ENCODE results near the gene LRP1.

Gene LRP1

DNA sequence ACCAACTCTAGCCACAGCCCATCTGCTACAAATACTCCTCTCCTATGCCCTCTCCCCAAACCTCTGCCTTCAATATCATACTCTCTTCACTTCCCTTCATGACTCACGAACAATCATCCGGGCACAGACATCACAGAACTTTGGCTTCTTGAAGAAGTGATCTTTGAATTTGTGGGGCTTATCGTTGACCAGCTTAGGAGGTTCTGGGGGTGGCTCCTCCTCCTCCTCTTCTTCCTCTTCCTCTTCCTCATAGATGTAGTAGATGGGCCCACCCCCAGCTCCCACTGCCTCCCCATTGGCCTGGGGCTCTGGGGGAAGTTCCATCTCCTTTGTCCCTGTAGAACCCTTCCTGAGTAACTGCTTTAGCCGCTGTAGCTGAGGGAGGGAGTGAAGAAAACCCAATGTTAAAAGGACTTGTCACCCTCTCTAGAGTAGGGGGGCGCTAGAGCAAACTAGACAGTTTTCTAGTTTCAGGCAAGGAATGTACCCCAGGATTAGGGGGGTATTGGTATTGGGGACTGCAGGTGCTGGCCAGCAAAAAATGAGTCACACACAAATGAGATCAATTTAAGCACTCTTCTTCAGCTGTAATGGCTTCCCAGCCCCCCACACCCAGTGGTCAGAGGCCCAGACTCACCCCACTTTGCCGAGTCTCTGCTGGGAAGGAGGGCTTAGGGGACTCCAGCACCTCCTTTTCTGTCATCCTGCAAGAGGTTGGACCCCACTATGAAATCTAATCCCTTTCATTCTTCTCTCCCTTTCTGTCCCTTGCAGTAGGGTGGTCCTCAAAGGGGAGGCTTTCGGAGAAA lies 120.9 kb downstream of the LRP1 start:
- Histone ChIP-seq H3K4me3 (ENCODE audit: low read length in 2 of 2) (no peak overlapping the region), H3K36me3 (ENCODE audit: control insufficient read depth in 2 of 2, insufficient read depth in 2 of 2, low read length in 2 of 2) (peaks cover 0 to 2% of the 10 kb centered on the region in 2 donors), H3K9me3 (ENCODE audit: control insufficient read depth in 2 of 2, low read length in 2 of 2) (no peaks in the 10 kb centered on the region), H3K27me3 (ENCODE audit: control insufficient read depth in 2 of 2, insufficient read depth in 2 of 2, low read length in 2 of 2) (peaks cover 0 to 2% of the 10 kb centered on the region in 2 donors), H3K9ac (ENCODE audit: low read depth in 1 of 2, low read length in 2 of 2) (no peak overlapping the region), H3K27ac (ENCODE audit: low read depth in 2 of 2, low read length in 2 of 2) (no peak overlapping the region), H3K4me1 (ENCODE audit: control insufficient read depth in 2 of 2, insufficient read depth in 2 of 2, low read length in 2 of 2) (no peaks in the 10 kb centered on the region)

DNA sequence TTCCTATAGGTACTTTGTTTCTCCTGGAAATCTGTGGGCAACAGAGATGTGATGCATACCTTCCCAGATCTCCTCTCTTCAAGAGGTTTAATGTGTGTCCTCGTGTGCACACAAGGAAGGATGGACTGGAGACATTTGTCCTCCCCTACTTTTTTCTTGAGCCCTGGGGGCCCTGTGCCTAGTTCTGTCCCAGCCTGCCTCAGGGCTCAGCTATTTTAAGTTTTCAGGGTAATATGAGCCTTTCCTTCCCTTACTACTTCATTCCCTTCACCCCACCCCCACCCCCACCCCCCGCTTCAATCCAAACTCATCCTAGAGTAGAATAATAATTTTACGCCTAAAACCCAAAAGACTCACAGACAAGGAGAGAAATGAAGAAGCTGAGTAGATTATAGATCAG lies 122.3 kb downstream of the LRP1 start:
- Histone ChIP-seq H3K9ac (ENCODE audit: low read depth in 1 of 2, low read length in 2 of 2) (no peak overlapping the region), H3K4me3 (ENCODE audit: low read length in 2 of 2) (no peak overlapping the region), H3K27ac (ENCODE audit: low read depth in 2 of 2, low read length in 2 of 2) (no peak overlapping the region), H3K27me3 (ENCODE audit: control insufficient read depth in 2 of 2, insufficient read depth in 2 of 2, low read length in 2 of 2) (no peaks in the 10 kb centered on the region), H3K4me1 (ENCODE audit: control insufficient read depth in 2 of 2, insufficient read depth in 2 of 2, low read length in 2 of 2) (no peaks in the 10 kb centered on the region), H3K36me3 (ENCODE audit: control insufficient read depth in 2 of 2, insufficient read depth in 2 of 2, low read length in 2 of 2) (peaks cover 6 to 10% of the 10 kb centered on the region in 2 donors), H3K9me3 (ENCODE audit: control insufficient read depth in 2 of 2, low read length in 2 of 2) (no peaks in the 10 kb centered on the region)

DNA sequence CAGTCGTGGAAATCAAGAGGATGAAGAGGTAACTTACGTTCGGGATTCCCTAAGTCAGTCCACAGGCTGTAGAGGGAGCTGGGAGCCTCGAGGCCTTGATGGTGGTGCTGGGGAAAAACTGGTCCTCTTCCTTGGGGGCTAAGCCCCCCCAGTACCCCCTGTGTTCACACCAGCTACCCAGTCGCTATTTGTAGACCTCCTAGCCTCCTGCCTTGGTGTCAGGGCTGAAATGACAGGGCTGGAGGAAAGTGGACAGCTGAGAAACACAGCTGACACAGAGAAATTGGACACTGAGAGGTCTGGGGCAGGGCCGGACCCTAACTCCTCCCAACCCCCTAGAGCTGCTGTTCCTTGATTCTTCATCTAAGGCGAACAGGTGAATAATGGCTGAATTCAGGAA lies 122.7 kb downstream of the LRP1 start, which contains the start of gene STAC3:
Gene STAC3, minus strand, starts transcription at position 232 of the 400 bp plus-strand sequence. CDS start 1,551 bp downstream, outside the sequence.
- no peaks in the 10 kb centered on the region for H3K27me3 ChIP-seq (ENCODE audit: control insufficient read depth in 2 of 2, insufficient read depth in 2 of 2, low read length in 2 of 2)

DNA sequence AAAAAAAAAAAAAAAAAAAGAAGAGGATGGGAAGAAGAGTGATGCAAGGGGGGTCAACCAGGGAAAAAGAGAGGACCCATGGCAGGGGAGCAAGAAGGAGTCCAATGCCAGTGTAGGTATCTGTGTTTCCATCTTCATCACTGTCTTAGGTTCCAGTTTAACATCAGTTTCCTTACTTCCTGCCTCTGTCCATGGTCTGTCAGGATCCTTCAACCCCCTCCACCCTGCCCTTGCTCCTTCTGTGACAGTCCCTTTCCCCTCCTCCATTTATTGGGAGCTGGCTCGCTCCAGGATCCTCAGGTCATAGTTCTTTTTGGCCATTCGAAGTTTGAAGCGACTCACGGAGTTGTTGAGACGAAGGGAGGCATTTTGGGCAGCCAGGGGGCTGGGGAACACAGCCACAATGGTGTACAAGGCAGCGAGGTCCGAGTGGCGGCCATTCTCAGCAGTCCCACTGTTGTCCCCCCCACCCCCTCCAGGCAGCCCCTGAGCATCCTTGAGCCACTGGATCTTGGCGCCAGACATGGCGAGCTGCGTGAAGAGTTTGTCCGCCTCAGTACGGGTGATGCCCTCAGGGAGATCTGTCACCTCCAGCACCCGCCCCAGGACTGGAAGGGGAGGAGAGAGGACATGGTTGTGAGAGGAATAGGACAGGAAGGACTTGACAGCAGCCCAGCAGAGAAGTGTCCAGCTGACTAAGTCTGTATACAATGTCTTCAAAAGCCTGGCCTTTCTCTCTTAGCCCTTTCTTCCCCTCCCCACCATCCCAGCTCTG lies 126.4 kb downstream of the LRP1 start:
- H3K9ac ChIP-seq (ENCODE audit: low read depth in 1 of 2, low read length in 2 of 2) = no peak overlapping the region
- no peak overlapping the region for H3K4me3 ChIP-seq (ENCODE audit: low read length in 2 of 2)
- no peak overlapping the region for H3K27ac ChIP-seq (ENCODE audit: low read depth in 2 of 2, low read length in 2 of 2)
- no peaks in the 10 kb centered on the region for H3K9me3 ChIP-seq (ENCODE audit: control insufficient read depth in 2 of 2, low read length in 2 of 2)
- H3K4me1 ChIP-seq (ENCODE audit: control insufficient read depth in 2 of 2, insufficient read depth in 2 of 2, low read length in 2 of 2) = no peaks in the 10 kb centered on the region
- peaks cover 40 to 45% of the 10 kb centered on the region in 2 donors for H3K36me3 ChIP-seq (ENCODE audit: control insufficient read depth in 2 of 2, insufficient read depth in 2 of 2, low read length in 2 of 2)
- H3K27me3 ChIP-seq (ENCODE audit: control insufficient read depth in 2 of 2, insufficient read depth in 2 of 2, low read length in 2 of 2) = no peaks in the 10 kb centered on the region

More for the DNA sequence above, 122.7 kb downstream of the LRP1 start, which contains the start of gene STAC3:
- Histone ChIP-seq H3K36me3 (ENCODE audit: control insufficient read depth in 2 of 2, insufficient read depth in 2 of 2, low read length in 2 of 2) (peaks cover 10 to 14% of the 10 kb centered on the region in 2 donors), H3K4me1 (ENCODE audit: control insufficient read depth in 2 of 2, insufficient read depth in 2 of 2, low read length in 2 of 2) (no peaks in the 10 kb centered on the region), H3K4me3 (ENCODE audit: low read length in 2 of 2) (no peak within 1 kb of the TSS), H3K9me3 (ENCODE audit: control insufficient read depth in 2 of 2, low read length in 2 of 2) (no peaks in the 10 kb centered on the region), H3K27ac (ENCODE audit: low read depth in 2 of 2, low read length in 2 of 2) (no peak within 1 kb of the TSS), H3K9ac (ENCODE audit: low read depth in 1 of 2, low read length in 2 of 2) (no peak within 1 kb of the TSS)

DNA sequence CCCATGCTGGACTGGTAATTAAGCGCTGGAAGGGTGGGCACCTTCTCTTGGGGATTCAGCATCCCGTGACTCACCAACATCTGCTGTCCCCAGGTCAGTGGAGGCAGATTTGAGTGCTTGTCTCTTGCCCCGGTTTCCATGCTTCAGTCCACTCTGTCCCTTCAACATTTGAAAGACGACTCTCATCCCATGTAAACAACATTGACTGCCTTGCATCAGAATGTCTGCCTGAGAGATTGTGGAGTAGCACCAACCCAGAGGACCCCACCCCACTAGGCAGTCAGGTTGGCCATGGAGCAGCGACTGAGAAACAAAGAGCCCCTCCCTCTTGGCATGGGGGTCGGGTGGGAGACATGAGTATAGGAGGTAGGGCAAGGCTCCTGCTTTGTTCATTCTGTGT lies 127.6 kb downstream of the LRP1 start:
- Histone ChIP-seq H3K4me3 (ENCODE audit: low read length in 2 of 2) (no peak overlapping the region), H3K4me1 (ENCODE audit: control insufficient read depth in 2 of 2, insufficient read depth in 2 of 2, low read length in 2 of 2) (no peaks in the 10 kb centered on the region), H3K9me3 (ENCODE audit: control insufficient read depth in 2 of 2, low read length in 2 of 2) (no peaks in the 10 kb centered on the region), H3K27ac (ENCODE audit: low read depth in 2 of 2, low read length in 2 of 2) (no peak overlapping the region), H3K36me3 (ENCODE audit: control insufficient read depth in 2 of 2, insufficient read depth in 2 of 2, low read length in 2 of 2) (peaks cover 50 to 56% of the 10 kb centered on the region in 2 donors), H3K27me3 (ENCODE audit: control insufficient read depth in 2 of 2, insufficient read depth in 2 of 2, low read length in 2 of 2) (no peaks in the 10 kb centered on the region), H3K9ac (ENCODE audit: low read depth in 1 of 2, low read length in 2 of 2) (no peak overlapping the region)

DNA sequence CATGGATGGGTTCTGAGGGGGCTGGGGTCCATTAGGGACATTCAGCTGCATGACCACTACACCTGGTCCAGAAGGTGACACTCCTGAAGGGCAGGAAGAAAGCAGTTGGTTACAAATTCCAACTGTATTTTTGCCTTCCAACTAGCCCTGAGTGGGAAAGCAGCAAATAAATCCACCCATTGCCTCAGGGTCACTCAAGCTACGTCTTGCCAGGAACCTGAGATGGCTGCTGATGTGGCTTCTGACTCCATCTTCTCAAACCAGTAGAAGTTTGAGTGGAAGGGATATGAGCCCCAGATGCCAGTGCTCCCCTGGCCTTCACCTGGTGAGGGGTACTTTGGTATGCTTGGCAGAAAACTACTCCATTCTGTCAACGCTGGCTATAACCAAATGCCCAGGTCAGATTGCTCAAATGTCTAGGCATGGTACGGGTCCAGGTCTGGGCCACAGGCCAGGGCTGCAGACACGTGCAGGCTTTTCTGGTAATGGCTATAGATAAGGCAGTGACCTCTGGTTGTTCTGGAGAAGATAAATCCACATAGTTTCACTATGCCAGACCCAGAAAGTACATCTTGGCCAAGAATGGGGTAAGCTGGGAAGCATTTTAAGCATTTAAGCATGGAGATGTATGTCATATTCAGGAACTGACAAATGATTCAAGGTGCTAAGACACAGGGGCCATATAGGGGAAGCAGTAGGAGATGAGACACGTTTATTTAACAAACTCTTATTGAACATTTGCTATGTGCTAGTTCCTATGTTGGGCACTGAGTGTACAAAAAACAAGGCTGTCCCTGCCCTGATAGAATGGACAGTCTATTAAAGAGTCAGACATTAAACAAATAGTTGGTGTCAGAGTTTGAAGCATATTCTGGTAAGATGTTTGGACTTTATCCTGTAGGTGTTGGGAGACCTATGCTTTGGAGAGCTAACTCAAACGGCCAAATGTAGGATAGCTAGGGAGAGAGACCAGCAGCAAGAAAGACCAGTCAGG lies 131.0 kb downstream of the LRP1 start:
- no peaks in the 10 kb centered on the region for H3K4me1 ChIP-seq (ENCODE audit: control insufficient read depth in 2 of 2, insufficient read depth in 2 of 2, low read length in 2 of 2)
- no peaks in the 10 kb centered on the region for H3K9me3 ChIP-seq (ENCODE audit: control insufficient read depth in 2 of 2, low read length in 2 of 2)
- H3K27ac ChIP-seq (ENCODE audit: low read depth in 2 of 2, low read length in 2 of 2) = no peak overlapping the region
- H3K9ac ChIP-seq (ENCODE audit: low read depth in 1 of 2, low read length in 2 of 2) = no peak overlapping the region
- no peak overlapping the region for H3K4me3 ChIP-seq (ENCODE audit: low read length in 2 of 2)
- H3K36me3 ChIP-seq (ENCODE audit: control insufficient read depth in 2 of 2, insufficient read depth in 2 of 2, low read length in 2 of 2) = peaks cover 57 to 66% of the 10 kb centered on the region in 2 donors
- H3K27me3 ChIP-seq (ENCODE audit: control insufficient read depth in 2 of 2, insufficient read depth in 2 of 2, low read length in 2 of 2) = no peaks in the 10 kb centered on the region

DNA sequence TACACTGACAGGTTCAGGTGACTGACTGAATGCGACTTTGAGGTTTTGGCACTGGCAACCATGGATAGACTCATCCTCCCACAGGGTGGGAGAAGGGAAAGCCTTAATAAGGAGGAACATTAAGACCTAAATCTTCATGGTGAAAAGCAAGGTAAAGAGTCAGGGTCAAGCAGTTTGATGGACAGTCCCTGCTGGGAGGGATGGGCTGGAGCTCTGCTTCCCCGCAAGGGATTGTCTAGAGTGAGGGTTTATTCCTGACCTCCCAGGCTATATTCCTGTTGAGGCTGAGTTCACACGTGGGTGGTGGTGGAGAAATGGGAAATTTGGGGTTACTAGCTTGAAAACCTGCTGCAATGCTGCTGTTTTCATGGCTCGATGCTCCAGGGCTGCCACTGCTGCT lies 132.1 kb downstream of the LRP1 start:
- Histone ChIP-seq H3K9ac (ENCODE audit: low read depth in 1 of 2, low read length in 2 of 2) (no peak overlapping the region), H3K36me3 (ENCODE audit: control insufficient read depth in 2 of 2, insufficient read depth in 2 of 2, low read length in 2 of 2) (peaks cover 55 to 62% of the 10 kb centered on the region in 2 donors), H3K9me3 (ENCODE audit: control insufficient read depth in 2 of 2, low read length in 2 of 2) (no peaks in the 10 kb centered on the region), H3K4me3 (ENCODE audit: low read length in 2 of 2) (no peak overlapping the region), H3K4me1 (ENCODE audit: control insufficient read depth in 2 of 2, insufficient read depth in 2 of 2, low read length in 2 of 2) (no peaks in the 10 kb centered on the region), H3K27ac (ENCODE audit: low read depth in 2 of 2, low read length in 2 of 2) (no peak overlapping the region), H3K27me3 (ENCODE audit: control insufficient read depth in 2 of 2, insufficient read depth in 2 of 2, low read length in 2 of 2) (no peaks in the 10 kb centered on the region)

DNA sequence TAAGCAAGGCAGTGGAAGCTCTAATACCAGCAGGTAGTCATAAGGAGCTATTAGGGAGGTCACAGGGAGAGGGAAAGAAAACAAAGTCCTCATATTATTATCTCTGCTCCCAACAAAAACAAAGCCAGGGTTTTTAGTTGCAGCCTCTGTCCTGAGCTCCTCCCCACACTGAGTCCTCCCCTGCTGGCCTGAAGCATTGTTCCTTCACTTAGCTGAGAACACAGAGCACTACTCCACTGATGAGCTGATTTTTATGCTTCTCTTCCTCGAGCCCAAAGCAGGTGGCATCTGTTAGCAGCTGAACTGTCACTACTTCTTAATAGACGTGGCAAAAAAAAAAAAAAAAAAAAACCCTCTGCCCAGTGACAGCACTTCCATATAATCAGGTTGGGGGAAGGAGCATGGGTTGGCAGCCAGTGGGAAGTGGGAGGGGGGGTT lies 133.2 kb downstream of the LRP1 start:
- no peak overlapping the region for H3K27ac ChIP-seq (ENCODE audit: low read depth in 2 of 2, low read length in 2 of 2)
- no peak overlapping the region for H3K9ac ChIP-seq (ENCODE audit: low read depth in 1 of 2, low read length in 2 of 2)
- H3K4me1 ChIP-seq (ENCODE audit: control insufficient read depth in 2 of 2, insufficient read depth in 2 of 2, low read length in 2 of 2) = no peaks in the 10 kb centered on the region

DNA sequence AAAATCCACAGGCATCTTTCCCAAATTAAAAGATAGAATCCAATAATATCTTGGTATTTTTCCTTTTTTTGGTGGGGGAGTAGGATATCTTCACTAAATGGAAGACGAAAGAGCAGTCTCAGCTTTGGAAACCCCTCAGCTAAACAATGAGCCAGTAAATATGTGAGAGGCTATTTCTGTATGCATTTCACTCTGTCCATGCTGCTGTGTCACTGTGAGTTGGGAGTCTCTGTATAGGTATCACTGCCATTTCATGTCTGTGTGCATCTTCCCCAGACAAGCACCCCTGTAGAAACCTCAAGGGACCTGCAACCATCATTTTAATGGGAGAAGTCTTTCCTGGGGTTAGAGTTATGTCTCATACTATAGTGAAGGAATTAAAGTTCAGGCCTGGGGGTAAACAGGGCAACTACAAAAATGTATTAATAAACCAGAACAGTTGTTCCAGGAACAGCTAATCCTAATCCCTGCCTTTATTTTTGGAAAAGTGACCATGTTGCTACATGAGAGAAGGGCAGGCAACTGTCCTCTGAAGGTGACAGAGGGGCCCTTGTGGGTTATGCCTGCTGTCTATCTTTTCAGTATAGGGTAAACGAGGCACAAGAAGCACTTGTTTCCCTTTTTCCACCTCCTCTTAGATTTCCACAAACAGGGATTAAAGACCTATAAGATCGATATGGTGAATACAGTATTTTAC lies 134.0 kb downstream of the LRP1 start:
- Histone ChIP-seq H3K4me3 (ENCODE audit: low read length in 2 of 2) (no peak overlapping the region), H3K36me3 (ENCODE audit: control insufficient read depth in 2 of 2, insufficient read depth in 2 of 2, low read length in 2 of 2) (peaks cover 50 to 57% of the 10 kb centered on the region in 2 donors), H3K9me3 (ENCODE audit: control insufficient read depth in 2 of 2, low read length in 2 of 2) (no peaks in the 10 kb centered on the region), H3K27ac (ENCODE audit: low read depth in 2 of 2, low read length in 2 of 2) (no peak overlapping the region), H3K9ac (ENCODE audit: low read depth in 1 of 2, low read length in 2 of 2) (no peak overlapping the region), H3K4me1 (ENCODE audit: control insufficient read depth in 2 of 2, insufficient read depth in 2 of 2, low read length in 2 of 2) (no peaks in the 10 kb centered on the region), H3K27me3 (ENCODE audit: control insufficient read depth in 2 of 2, insufficient read depth in 2 of 2, low read length in 2 of 2) (no peaks in the 10 kb centered on the region)

More for the DNA sequence above, 133.2 kb downstream of the LRP1 start:
- Histone ChIP-seq H3K4me3 (ENCODE audit: low read length in 2 of 2) (no peak overlapping the region), H3K9me3 (ENCODE audit: control insufficient read depth in 2 of 2, low read length in 2 of 2) (no peaks in the 10 kb centered on the region), H3K36me3 (ENCODE audit: control insufficient read depth in 2 of 2, insufficient read depth in 2 of 2, low read length in 2 of 2) (peaks cover 45 to 55% of the 10 kb centered on the region in 2 donors), H3K27me3 (ENCODE audit: control insufficient read depth in 2 of 2, insufficient read depth in 2 of 2, low read length in 2 of 2) (no peaks in the 10 kb centered on the region)

All from mucosa of rectum (tissue), 2 donors.